K562 (cell line): Measurements from ENCODE around the gene PTPN9. TPM values are rescaled to one million over a fixed set of nuclear protein-coding genes. Genes with fewer than 3 reads are reported as not detected.

Experiments
- ATAC-seq: fragments of 200-7000 bp; cut with Tn5 transposase; 3 replicates; pipeline ENCODE4 v1.9.1; 2020; ENCODE audit warnings: moderate library complexity
- BruUV-seq: library from RNA; stranded (reverse); fragments of 400-500 nt; replicated peaks from 2 replicates; lab custom pipeline; 2021; lab: Mats Ljungman, UMichigan
- CTCF ChIA-PET: fragments of 300-600 bp; formaldehyde crosslinking; extraction: SDS; loops from one replicate; lab custom pipeline; 2021; ENCODE audit warnings: low intra/inter-chr PET ratio; lab: Yijun Ruan, JAX
- POLR2A ChIA-PET: fragments of 300-600, 350-650 bp; sonication (Branson Sonifier 250); formaldehyde crosslinking; extraction: SDS; loops from one replicate; lab custom pipeline; 2021; ENCODE audit warnings: antibody characterized with exemption, inconsistent platforms; lab: Yijun Ruan, JAX
- DNase-seq, 4 experiments: peaks; one replicate each; pipeline versions ENCODE4 v3.0.0 to v3.0.0-alpha.2; 2011 to 2018; ENCODE audit warnings: low spot score in 3 of 4, mixed read lengths in 3 of 4; ENCODE audit errors: extremely low read depth in 1 of 4
- FAIRE-seq: peaks from 2 replicates; lab custom pipeline; 2011; peaks lifted over from hg19 to GRCh38; lab: Jason Lieb, UNC
- H2AFZ ChIP-seq: 2 replicates; pipeline ENCODE4 v1.6.0; 2011; ENCODE audit warnings: low read depth, low read length, control low read depth, inconsistent platforms
- H3K27ac ChIP-seq: fragments of 200-600 bp; 3 replicates; pipeline ENCODE4 v1.8.0; 2011; ENCODE audit warnings: low read depth, mild to moderate bottlenecking, control low read depth, inconsistent platforms, low read length, moderate library complexity, mixed read lengths; ENCODE audit errors: extremely low read depth
- H3K27me3 ChIP-seq, 2 experiments: fragments of 300-600 bp in 1 of 2; 2 replicates in 1 of 2; 3 replicates in 1 of 2; pipeline versions ENCODE4 v1.6.0 to v1.8.0; 2011; ENCODE audit warnings: inconsistent platforms in 2 of 2, low read length in 2 of 2, mild to moderate bottlenecking in 1 of 2, mixed read lengths in 1 of 2, moderate library complexity in 1 of 2; ENCODE audit not compliant: control insufficient read depth in 2 of 2, insufficient read depth in 2 of 2
- H3K36me3 ChIP-seq: fragments of 300-600 bp; 3 replicates; pipeline ENCODE4 v1.8.0; 2011; ENCODE audit warnings: mild to moderate bottlenecking, low read length, inconsistent platforms; ENCODE audit not compliant: control insufficient read depth, insufficient read depth
- H3K4me1 ChIP-seq, 2 experiments: fragments of 200-600 bp in 1 of 2; replicated peaks in 1 of 2; 2 replicates in 1 of 2; 3 replicates in 1 of 2; pipeline versions ENCODE4 v1.5.1 to v1.8.0; 2011; ENCODE audit warnings: inconsistent platforms in 2 of 2, low read length in 2 of 2, mild to moderate bottlenecking in 1 of 2, mixed read lengths in 1 of 2, moderate library complexity in 1 of 2; ENCODE audit not compliant: control insufficient read depth in 2 of 2, insufficient read depth in 2 of 2
- H3K4me2 ChIP-seq: 2 replicates; pipeline ENCODE4 v1.6.1; 2011; ENCODE audit warnings: low read length, control low read depth, inconsistent platforms, mixed read lengths; ENCODE audit not compliant: insufficient read depth
- H3K4me3 ChIP-seq: fragments of 200-600 bp; sonication (generic), shearing (Covaris generic); 2 replicates; pipeline ENCODE4 v1.5.1; 2016; ENCODE audit warnings: control low read depth, inconsistent platforms
- H3K79me2 ChIP-seq: fragments of 200-600 bp; 3 replicates; pipeline ENCODE4 v1.8.0; 2011; ENCODE audit warnings: low read length, inconsistent platforms; ENCODE audit not compliant: control insufficient read depth, insufficient read depth
- H3K9ac ChIP-seq, 2 experiments: 2 replicates each; pipeline versions ENCODE4 v1.6.0 to v1.6.1; 2011; ENCODE audit warnings: low read depth in 2 of 2, low read length in 2 of 2, control low read depth in 1 of 2, inconsistent platforms in 1 of 2, mild to moderate bottlenecking in 1 of 2, mixed read lengths in 1 of 2; ENCODE audit not compliant: insufficient read depth in 1 of 2
- H3K9me1 ChIP-seq: one replicate; pipeline ENCODE4 v1.6.0; 2011; ENCODE audit warnings: inconsistent platforms, mild to moderate bottlenecking, low read length, moderate library complexity; ENCODE audit not compliant: control insufficient read depth, insufficient read depth
- H3K9me3 ChIP-seq: replicated peaks from 2 replicates; pipeline ENCODE4 v1.5.1; 2011; ENCODE audit warnings: low read depth, low read length, inconsistent platforms; ENCODE audit not compliant: control insufficient read depth, insufficient read depth
- H4K20me1 ChIP-seq: replicated peaks from 2 replicates; pipeline ENCODE4 v1.6.1; 2011; ENCODE audit warnings: low read length, inconsistent platforms, mixed read lengths; ENCODE audit not compliant: control insufficient read depth, insufficient read depth
- ARID1B ChIP-seq: fragments of 450-650 bp; IDR thresholded peaks from 2 replicates; pipeline ENCODE4 v1.6.1; 2016; ENCODE audit warnings: antibody characterized with exemption, mild to moderate bottlenecking, inconsistent platforms
- CBFA2T2 ChIP-seq: fragments of 450-650 bp; conservative IDR thresholded peaks from 2 replicates; pipeline ENCODE4 v1.6.1; 2017; ENCODE audit warnings: mild to moderate bottlenecking
- CREB5 ChIP-seq: fragments of 250-450 bp; sonication (Bioruptor Pico); IDR thresholded peaks from 2 replicates; pipeline ENCODE4 v1.5.0; 2020; ENCODE audit warnings: mild to moderate bottlenecking
- HIVEP1 ChIP-seq: fragments of 250-450 bp; sonication (Bioruptor Pico); IDR thresholded peaks from 2 replicates; pipeline ENCODE4 v1.4.0; 2020; ENCODE audit warnings: mild to moderate bottlenecking
- KLF16 ChIP-seq: IDR thresholded peaks from 2 replicates; pipeline ENCODE4 v1.6.1; 2016; ENCODE audit warnings: antibody characterized with exemption
- MYNN ChIP-seq, 2 experiments: sonication (generic); formaldehyde crosslinking in 1 of 2; IDR thresholded peaks; 2 replicates each; pipeline versions ENCODE4 v1.5.0 to v1.6.1; 2016 to 2020; ENCODE audit warnings: antibody characterized with exemption in 1 of 2, missing genetic modification reagents in 1 of 2
- NCOR1 ChIP-seq: fragments of 450-650 bp; IDR thresholded peaks from 2 replicates; pipeline ENCODE4 v1.6.1; 2016; ENCODE audit warnings: mild to moderate bottlenecking, moderate library complexity
- NFIC ChIP-seq: fragments of 450-650 bp; IDR thresholded peaks from 2 replicates; pipeline ENCODE4 v1.6.1; 2017; ENCODE audit warnings: mild to moderate bottlenecking, inconsistent platforms
- NR3C1 ChIP-seq: sonication (generic); formaldehyde crosslinking; IDR thresholded peaks from 2 replicates; pipeline ENCODE4 v1.8.1; 2022; ENCODE audit warnings: missing genetic modification reagents
- POLR2AphosphoS5 ChIP-seq: IDR thresholded peaks from 2 replicates; pipeline ENCODE4 v1.6.1; 2011; ENCODE audit warnings: mild to moderate bottlenecking, low read depth, low read length, moderate library complexity; ENCODE audit not compliant: control insufficient read depth, insufficient read depth
- SMARCB1 ChIP-seq: IDR thresholded peaks from 2 replicates; pipeline ENCODE4 v1.6.1; 2011; ENCODE audit warnings: improper control_type of control experiment, low read depth; ENCODE audit not compliant: insufficient read length
- TAL1 ChIP-seq: fragments of 450-650 bp; IDR thresholded peaks from 2 replicates; pipeline ENCODE4 v1.6.1; 2016; ENCODE audit warnings: mild to moderate bottlenecking
- TEAD4 ChIP-seq, 2 experiments: sonication (generic) in 1 of 2; formaldehyde crosslinking in 1 of 2; IDR thresholded peaks; 2 replicates each; pipeline versions ENCODE4 v1.6.1 to v1.8.0; 2012 to 2022; ENCODE audit warnings: borderline replicate concordance in 1 of 2, inconsistent platforms in 1 of 2, low read length in 1 of 2, mild to moderate bottlenecking in 1 of 2, missing genetic modification reagents in 1 of 2
- ZKSCAN1 ChIP-seq: fragments of 150-350 bp; IDR thresholded peaks from 2 replicates; pipeline ENCODE4 v1.6.1; 2016; ENCODE audit warnings: low read depth, low read length
- WGBS: fragments of 100-300 bp; shearing (Covaris generic); methylation state at CpG from one replicate; pipeline ENCODE4 v1.1.6; 2016; ENCODE audit warnings: low coverage, mixed read lengths; ENCODE audit not compliant: insufficient coverage; ENCODE audit errors: missing lambda C conversion rate; 5-methylcytosine and 5-hydroxymethylcytosine counted together
- in situ Hi-C: fragments of 300-500 bp; cut with MboI; formaldehyde crosslinking; loops from 4 replicates; pipeline ENCODE4 v1.15.0; 2018; ENCODE audit warnings: inconsistent platforms, mixed read lengths
- intact Hi-C: fragments of 100-400 bp; cut with micrococcal nuclease; formaldehyde crosslinking; loops from 2 replicates; pipeline ENCODE4 v1.14.2; 2022
- polyA plus RNA-seq, 8 experiments: library from polyadenylated mRNA; depleted of rRNA in 4 of 8; stranded (reverse) in 5 of 8; unstranded in 3 of 8; fragments of >200 nt; fragmentation: Nextera tagmentation in 2 of 8; fragmentation: Illumina TruSeq in 1 of 8; extraction: Ambion mirVana in 2 of 8; extraction: Trizol in 1 of 8; gene quantifications; 2 replicates each; pipeline versions ENCODE4 v1.2.1 to v1.2.3, GENCODE V29; 2011 to 2014; ENCODE audit warnings: inconsistent platforms in 1 of 8, missing spikeins in 1 of 8
- total RNA-seq, 7 experiments: library from RNA; depleted of rRNA in 6 of 7; stranded (reverse); fragments of >200 nt in 6 of 7; fragmentation: Illumina TruSeq in 2 of 7; extraction: Trizol in 2 of 7; gene quantifications; 2 replicates each; pipeline versions ENCODE4 v1.2.1 to v1.2.3, GENCODE V29; 2011 to 2021; ENCODE audit warnings: low replicate concordance in 1 of 7

The PTPN9 gene
- total and polyA plus RNA-seq, 9 of the 15 experiments (the other 6 are each of a cell fraction or from before 2014, with no cell fraction given) = 5.0 to 24.0 (median 14.2) TPM

- ChIA-PET POLR2A (interaction anchor here (1.3 kb wide), 1 partner anchor 9 kb away, joined by 3 read pairs; no protein-coding TSS in a partner anchor), CTCF (no interaction called here)
- no peaks in the 10 kb centered on the region for H3K9me1 ChIP-seq
- no peaks in the 10 kb centered on the region for H4K20me1 ChIP-seq
- H3K4me2 ChIP-seq = no peak overlapping the region
- H3K27me3 ChIP-seq = no peaks in the 10 kb centered on the region
- no peak for TF ChIP-seq NR3C1
- no peak for TF ChIP-seq HIVEP1
- intact Hi-C loops (no loop called here), in situ Hi-C loops (no loop called here)
- no peak overlapping the region for H2AFZ ChIP-seq
- no peak for DNase-seq
- H3K27ac ChIP-seq = no peak overlapping the region
- no peaks in the 10 kb centered on the region for H3K4me1 ChIP-seq
- H3K9me3 ChIP-seq = no peaks in the 10 kb centered on the region
- no TSS peak for BruUV-seq
- no peaks in the 10 kb centered on the region for H3K79me2 ChIP-seq
- H3K4me3 ChIP-seq = no peak overlapping the region
- no peak for ATAC-seq
- no peak for FAIRE-seq
- peaks cover 73% of the 10 kb centered on the region for H3K36me3 ChIP-seq
- no peak overlapping the region for H3K9ac ChIP-seq
Measured at GRCh38 chr15:75616766-75617165, 37.7 kb upstream of the PTPN9 start.

GRCh38 chr15:75606711-75607699 is 27.9 kb upstream of the PTPN9 start:
- in situ Hi-C loops = no loop called here
- Histone ChIP-seq H3K36me3 (peaks cover 66% of the 10 kb centered on the region), H3K4me3 (no peak overlapping the region)
- 0 out of 2 replicates have a peak, but pooled peaks have one; percentile 32 for TF ChIP-seq NFIC
- peak; percentile 72 for TF ChIP-seq TEAD4 (IDR thresholded peaks at IDR 0.05; ENCODE audit: low read length)
- TF ChIP-seq TEAD4 (CRISPR knock-in tag; IDR thresholded peaks at IDR 0.05; ENCODE audit: borderline replicate concordance) = no peak
- no peak for TF ChIP-seq SMARCB1
- peak; percentile 82 for TF ChIP-seq KLF16
- peak; percentile 62 for TF ChIP-seq TAL1
- peak; percentile 74 for TF ChIP-seq CBFA2T2
- TF ChIP-seq ARID1B = peak; percentile 67
- TF ChIP-seq POLR2AphosphoS5 = peak; percentile 50; the same call in 1 of the 2 replicates
- TF ChIP-seq CREB5 = no peak
- TF ChIP-seq NCOR1 = peak; percentile 75; the same call in 1 of the 2 replicates
- TF ChIP-seq MYNN (IDR thresholded peaks at IDR 0.05) = 0 out of 2 replicates have a peak, but pooled peaks have one; percentile 37
- TF ChIP-seq MYNN (CRISPR knock-in tag; IDR thresholded peaks at IDR 0.05) = no peak
- peak; percentile 62; the same call in 1 of the 2 replicates for TF ChIP-seq ZKSCAN1

More at GRCh38 chr15:75606711-75607699, 27.9 kb upstream of the PTPN9 start:
- Histone ChIP-seq H3K27ac (peak overlapping the region; percentile 2; the same call in 1 of the 3 replicates), H4K20me1 (no peaks in the 10 kb centered on the region), H3K4me1 (peaks cover 5 to 17% of the 10 kb centered on the region in 2 experiments; a peak in 3 of 5 replicates), H3K9me3 (no peaks in the 10 kb centered on the region), H3K9me1 (no peaks in the 10 kb centered on the region), H2AFZ (no peak overlapping the region), H3K4me2 (no peak overlapping the region; the same call in 1 of the 2 replicates), H3K27me3 (no peaks in the 10 kb centered on the region), H3K9ac (peak overlapping the region in 1 of 2 experiments; percentile 15; a peak in 1 of 4 replicates), H3K79me2 (no peaks in the 10 kb centered on the region)
- peak; percentile 63 for ATAC-seq
- no TSS peak for BruUV-seq
- peak; percentile 43 to 65 (median 56) for DNase-seq
- FAIRE-seq = peak; percentile 55
- 40% methylated on average over 6 of the region's 6 CpGs for whole genome bisulfite sequencing
- CTCF ChIA-PET = no interaction called here
- intact Hi-C loops = no loop called here
- POLR2A ChIA-PET = interaction anchor here (0.8 to 1.0 kb wide), 2 partner anchors 9 to 10 kb away, joined by 3 to 5 read pairs; no protein-coding TSS in a partner anchor
